Gastrocnemius medialis (tissue), 4 donors: ENCODE measurements around the gene SYT2. TPM values are rescaled to one million over a fixed set of nuclear protein-coding genes. Genes with fewer than 3 reads are reported as not detected.
"Not testable (repeated sequence)": the region's sequence is repeated elsewhere in the genome, so short reads cannot be mapped to it uniquely, and the experiment has no call there.

ENCODE experiments used
- ATAC-seq, 2 donors: fragments of 150-250 bp; one replicate each; pipeline ENCODE4 v1.9.1; 2016
- DNase-seq, 2 donors: peaks; one replicate each; pipeline ENCODE4 v3.0.0-alpha.2; 2019
- H3K27ac ChIP-seq, 4 donors: fragments of 200-600 bp; sonication (generic); 1 replicate in 1 of 4; 2 replicates in 3 of 4; pipeline ENCODE4 v1.5.1; 2016 to 2018; ENCODE audit warnings: mild to moderate bottlenecking in 2 of 4, moderate library complexity in 1 of 4
- H3K27me3 ChIP-seq, 3 donors: fragments of 200-600 bp; sonication (generic) in 2 of 3; 1 replicate in 1 of 3; 2 replicates in 2 of 3; pipeline versions ENCODE4 v1.5.1 to v1.6.0; 2016 to 2019; ENCODE audit warnings: mild to moderate bottlenecking in 1 of 3, moderate library complexity in 1 of 3
- H3K36me3 ChIP-seq, 2 donors: fragments of 200-600 bp; sonication (generic) in 1 of 2; one replicate each; pipeline ENCODE4 v1.5.1; 2017 to 2018
- H3K4me1 ChIP-seq, 2 donors: fragments of 200-600 bp; sonication (generic) in 1 of 2; one replicate each; pipeline ENCODE4 v1.5.1; 2016 to 2017; ENCODE audit warnings: mild to moderate bottlenecking in 2 of 2
- H3K4me3 ChIP-seq, 4 donors: fragments of 200-600 bp; sonication (generic) in 3 of 4; 1 replicate in 1 of 4; 2 replicates in 3 of 4; pipeline ENCODE4 v1.5.1; 2016 to 2019; ENCODE audit warnings: mild to moderate bottlenecking in 2 of 4
- H3K9me3 ChIP-seq, 3 donors: fragments of 200-600 bp; sonication (generic) in 2 of 3; 1 replicate in 1 of 3; 2 replicates in 2 of 3; pipeline ENCODE4 v1.5.1; 2016 to 2019
- in situ Hi-C, 4 donors: fragments of 200-750 bp; cut with MboI; loops; one replicate each; pipeline versions ENCODE4 v1.15.0 to v1.8.0; 2017; ENCODE audit warnings: low sequenced_read_pairs in 4 of 4
- intact Hi-C: fragments of 100-400 bp; cut with DNase I; formaldehyde crosslinking; loops from one replicate; pipeline ENCODE4 v1.15.1; 2023; ENCODE audit warnings: low total_unique reads
- total RNA-seq, 4 donors: library from RNA; depleted of rRNA; stranded (reverse); fragments of >200 nt; gene quantifications; one replicate each; pipeline versions ENCODE4 v1.1.0 to v1.2.3, GENCODE V29; 2016

The SYT2 gene
- total RNA-seq, 4 donors from 2014 or later = not detected

- peaks cover 66 to 80% of the 10 kb centered on the region in 2 donors for H3K4me1 ChIP-seq
- H3K9me3 ChIP-seq, in situ Hi-C loops, H3K36me3 ChIP-seq, ATAC-seq, DNase-seq, H3K27me3 ChIP-seq, H3K4me3 ChIP-seq: not testable (repeated sequence)
- intact Hi-C loops = loop anchor here (5.0 kb wide), 1 partner anchor 42 kb away; no protein-coding TSS in a partner anchor
- peak overlapping the region; percentile 63 to 83 (median 70) for H3K27ac ChIP-seq
These were observed 164.5 kb downstream of the SYT2 start for GRCh38 chr1:202545647-202546303.

GRCh38 chr1:202544766-202545449, 165.3 kb downstream of the SYT2 start:
- intact Hi-C loops = loop anchor here (5.0 kb wide), 1 partner anchor 42 kb away; no protein-coding TSS in a partner anchor
- H3K9me3 ChIP-seq, DNase-seq, H3K27me3 ChIP-seq, ATAC-seq, H3K4me3 ChIP-seq, in situ Hi-C loops, H3K36me3 ChIP-seq: not testable (repeated sequence)
- peaks cover 70 to 85% of the 10 kb centered on the region in 2 donors for H3K4me1 ChIP-seq
- peak overlapping the region; percentile 63 to 83 (median 70) for H3K27ac ChIP-seq

- intact Hi-C loops, H3K9me3 ChIP-seq, H3K36me3 ChIP-seq, H3K27me3 ChIP-seq, in situ Hi-C loops: not testable (repeated sequence)
- H3K4me3 ChIP-seq = peak overlapping the region in 2 of 4 donors; percentile 9 to 22
- DNase-seq (peak in 1 of 2 donors; percentile 23), ATAC-seq (peak; percentile 20 to 43)
- peaks cover 78 to 92% of the 10 kb centered on the region in 2 donors for H3K4me1 ChIP-seq
- peak overlapping the region; percentile 50 to 83 (median 68) for H3K27ac ChIP-seq
These were observed 166.7 kb downstream of the SYT2 start for GRCh38 chr1:202543537-202543936.

GRCh38 chr1:202542415-202542814, 167.8 kb downstream of the SYT2 start:
- in situ Hi-C loops, ATAC-seq, H3K27me3 ChIP-seq, H3K36me3 ChIP-seq, H3K9me3 ChIP-seq, intact Hi-C loops, H3K4me3 ChIP-seq, DNase-seq: not testable (repeated sequence)
- Histone ChIP-seq H3K27ac (peak overlapping the region; percentile 50 to 83 (median 68)), H3K4me1 (peaks cover 72 to 88% of the 10 kb centered on the region in 2 donors)

- H3K4me3 ChIP-seq = peak overlapping the region in 1 of 4 donors; percentile 38
- H3K4me1 ChIP-seq = peaks cover 58 to 72% of the 10 kb centered on the region in 2 donors
- not testable (repeated sequence) for ATAC-seq
These were observed 169.4 kb downstream of the SYT2 start for GRCh38 chr1:202540858-202541257.

More at GRCh38 chr1:202540858-202541257, 169.4 kb downstream of the SYT2 start:
- in situ Hi-C loops, H3K27me3 ChIP-seq, H3K36me3 ChIP-seq, DNase-seq, intact Hi-C loops, H3K9me3 ChIP-seq: not testable (repeated sequence)
- peak overlapping the region; percentile 62 to 75 (median 67) for H3K27ac ChIP-seq

Other genes with a start within 250 kb of the SYT2 start
- 10 to 100 TPM; 10.7 to 17.1 (median 13.7) TPM for gene KDM5B, start 98.0 kb upstream of the SYT2 start, total RNA-seq
- gene PCAT6, start 100.5 kb upstream of the SYT2 start, total RNA-seq = 1 to 10 TPM in 1 of 4 donors, not detected in 3; 4.3 TPM
- gene RABIF, start 178.7 kb upstream of the SYT2 start, total RNA-seq = 1 to 10 TPM; 2.6 to 9.2 (median 3.9) TPM
- 10 to 100 TPM; 12.1 to 24.0 (median 12.6) TPM for gene KLHL12, start 216.8 kb upstream of the SYT2 start, total RNA-seq
- 100 to 1,000 TPM; 103 to 133 (median 119) TPM for gene ADIPOR1, start 247.9 kb upstream of the SYT2 start, total RNA-seq